CD14-positive monocyte (primary cell): ENCODE results near the gene SARNP. TPM values are rescaled to one million over a fixed set of nuclear protein-coding genes. Genes with fewer than 3 reads are reported as not detected.

Experiments
- DNase-seq, 3 donors: peaks; one replicate each; pipeline ENCODE4 v3.0.0-alpha.2; 2011 to 2022
- H2AFZ ChIP-seq: 2 replicates; pipeline ENCODE4 v1.6.0; 2012; ENCODE audit warnings: mild to moderate bottlenecking, low read depth, low read length, inconsistent platforms; ENCODE audit not compliant: insufficient read depth, poor library complexity, severe bottlenecking
- H3K27ac ChIP-seq, 2 donors: 1 replicate in 1 of 2; 2 replicates in 1 of 2; pipeline ENCODE4 v1.5.1; 2012 to 2013; ENCODE audit warnings: low read length in 2 of 2, control low read depth in 1 of 2, inconsistent platforms in 1 of 2, low read depth in 1 of 2, mild to moderate bottlenecking in 1 of 2
- H3K27me3 ChIP-seq, 2 donors: one replicate each; pipeline versions ENCODE4 v1.6.0 to v1.6.1; 2011 to 2013; ENCODE audit warnings: low read length in 2 of 2; ENCODE audit not compliant: control insufficient read depth in 2 of 2, insufficient read depth in 2 of 2
- H3K36me3 ChIP-seq, 2 donors: replicated peaks in 1 of 2; 1 replicate in 1 of 2; 2 replicates in 1 of 2; pipeline versions ENCODE4 v1.5.1 to v1.6.1; 2012 to 2013; ENCODE audit warnings: low read length in 2 of 2, control low read depth in 1 of 2, inconsistent platforms in 1 of 2, mild to moderate bottlenecking in 1 of 2; ENCODE audit not compliant: insufficient read depth in 2 of 2, control insufficient read depth in 1 of 2
- H3K4me1 ChIP-seq, 2 donors: 1 replicate in 1 of 2; 2 replicates in 1 of 2; pipeline versions ENCODE4 v1.5.1 to v1.6.1; 2012 to 2013; ENCODE audit warnings: low read length in 2 of 2, control low read depth in 1 of 2, inconsistent platforms in 1 of 2, mild to moderate bottlenecking in 1 of 2, moderate library complexity in 1 of 2; ENCODE audit not compliant: insufficient read depth in 2 of 2, control insufficient read depth in 1 of 2
- H3K4me2 ChIP-seq: replicated peaks from 2 replicates; pipeline ENCODE3; 2012; ENCODE audit warnings: low read length, moderate library complexity, mild to moderate bottlenecking; ENCODE audit not compliant: poor library complexity, severe bottlenecking; ENCODE audit errors: extremely low read depth
- H3K4me3 ChIP-seq, 3 experiments: fragments of 200-600 bp in 1 of 3; sonication (generic) in 1 of 3; replicated peaks in 1 of 3; 1 replicate in 2 of 3; 2 replicates in 1 of 3; pipeline ENCODE4 v1.5.1; 2011 to 2013; ENCODE audit warnings: low read length in 3 of 3, mild to moderate bottlenecking in 3 of 3, control low read depth in 2 of 3, low read depth in 2 of 3, inconsistent platforms in 1 of 3, moderate library complexity in 1 of 3
- H3K79me2 ChIP-seq: 2 replicates; pipeline ENCODE4 v1.6.0; 2012; ENCODE audit warnings: mild to moderate bottlenecking, control low read depth, inconsistent platforms, low read length, moderate library complexity; ENCODE audit not compliant: insufficient read depth
- H3K9ac ChIP-seq: 2 replicates; pipeline ENCODE4 v1.6.0; 2017; ENCODE audit warnings: low read length, mild to moderate bottlenecking; ENCODE audit not compliant: insufficient read depth, poor library complexity, severe bottlenecking
- H3K9me3 ChIP-seq, 2 donors: replicated peaks in 1 of 2; 1 replicate in 1 of 2; 2 replicates in 1 of 2; pipeline versions ENCODE4 v1.5.1 to v1.6.1; 2012 to 2013; ENCODE audit warnings: low read length in 2 of 2, control low read depth in 1 of 2; ENCODE audit not compliant: control insufficient read depth in 1 of 2, insufficient read depth in 1 of 2
- H4K20me1 ChIP-seq: 2 replicates; pipeline ENCODE4 v1.6.0; 2012; ENCODE audit warnings: mild to moderate bottlenecking, low read length, control low read depth, moderate library complexity; ENCODE audit not compliant: insufficient read depth
- H3K27ac Mint-ChIP-seq, 7 donors: one replicate each; pipeline ENCODE4 v1.8.0; 2020; ENCODE audit warnings: mild to moderate bottlenecking in 7 of 7, mixed read lengths in 7 of 7, moderate library complexity in 6 of 7, inconsistent platforms in 2 of 7
- H3K27me3 Mint-ChIP-seq, 3 donors: one replicate each; pipeline ENCODE4 v1.8.0; 2021 to 2022; ENCODE audit warnings: low read depth in 3 of 3, mild to moderate bottlenecking in 3 of 3, mixed read lengths in 3 of 3, moderate library complexity in 3 of 3, inconsistent platforms in 1 of 3
- H3K36me3 Mint-ChIP-seq, 2 donors: one replicate each; pipeline ENCODE4 v1.8.0; 2020; ENCODE audit warnings: mixed read lengths in 2 of 2, inconsistent platforms in 1 of 2, mild to moderate bottlenecking in 1 of 2
- H3K4me1 Mint-ChIP-seq: one replicate; pipeline ENCODE4 v1.8.0; 2020; ENCODE audit warnings: mild to moderate bottlenecking, mixed read lengths
- H3K4me3 Mint-ChIP-seq, 2 donors: one replicate each; pipeline ENCODE4 v1.8.0; 2020; ENCODE audit warnings: mild to moderate bottlenecking in 2 of 2, mixed read lengths in 2 of 2, moderate library complexity in 1 of 2
- H3K9me3 Mint-ChIP-seq, 7 donors: one replicate each; pipeline ENCODE4 v1.8.0; 2020 to 2022; ENCODE audit warnings: mixed read lengths in 7 of 7, mild to moderate bottlenecking in 6 of 7, moderate library complexity in 6 of 7, inconsistent platforms in 2 of 7
- WGBS: methylation state at CpG from one replicate; pipeline ENCODE4 v1.1.5; 2013; ENCODE audit warnings: missing lambda C conversion rate; ENCODE audit not compliant: insufficient coverage; 5-methylcytosine and 5-hydroxymethylcytosine counted together
- intact Hi-C, 2 donors: fragments of 100-400 bp; cut with micrococcal nuclease; formaldehyde crosslinking; loops; one replicate each; pipeline versions ENCODE4 v1.15.0 to v1.15.1; 2023
- polyA plus RNA-seq, 3 donors: library from polyadenylated mRNA; depleted of rRNA in 1 of 3; unstranded in 2 of 3; stranded (reverse) in 1 of 3; fragments of 300-500 nt in 2 of 3; fragments of >200 nt in 1 of 3; fragmentation: Illumina TruSeq in 2 of 3; gene quantifications; 1 replicate in 2 of 3; 2 replicates in 1 of 3; pipeline ENCODE4 v1.2.3, GENCODE V29; 2012 to 2021
- TF ChIP-seq, protein P1 (sequence below): fragments of 200-600 bp; IDR thresholded peaks from one replicate; pipeline ENCODE4 v1.8.0; 2022; ENCODE audit warnings: antibody characterized with exemption, mild to moderate bottlenecking

The SARNP gene
- polyA plus RNA-seq, 3 donors = 28.9 to 139 (median 98.6) TPM

DNA sequence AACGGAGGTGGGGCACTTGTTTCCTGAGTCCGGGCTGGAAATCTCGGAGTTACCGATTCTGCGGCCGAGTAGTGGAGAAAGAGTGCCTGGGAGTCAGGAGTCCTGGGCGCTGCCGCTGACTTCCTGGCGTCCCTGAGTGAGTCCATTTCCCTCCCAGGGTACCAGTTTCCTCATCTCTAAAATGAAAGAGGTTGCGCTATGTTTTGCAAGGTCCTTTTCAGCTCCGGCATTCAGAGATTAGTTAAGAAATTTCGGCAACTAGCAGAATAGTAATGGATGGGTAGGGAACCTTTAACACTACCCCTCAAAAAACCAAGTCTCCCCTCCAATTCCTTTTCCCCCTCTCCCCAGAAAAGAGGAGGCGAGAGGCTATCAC lies 101.0 kb downstream of the SARNP start:
- Histone ChIP-seq H4K20me1 (peaks cover 38% of the 10 kb centered on the region), H3K4me3 (peak overlapping the region; percentile 70 to 93 (median 76)), H2AFZ (peak overlapping the region; percentile 91), H3K9me3 (no peaks in the 10 kb centered on the region), H3K9ac (peak overlapping the region; percentile 91), H3K4me2 (peak overlapping the region; percentile 83), H3K36me3 (peaks cover 18 to 31% of the 10 kb centered on the region in 2 donors), H3K27ac (peak overlapping the region; percentile 84 to 92), H3K4me1 (peaks cover 26 to 49% of the 10 kb centered on the region in 2 donors), H3K79me2 (peaks cover 29% of the 10 kb centered on the region), H3K27me3 (peaks cover 0 to 17% of the 10 kb centered on the region in 2 donors)
- Mint-ChIP-seq H3K27ac (peak overlapping the region; percentile 87 to 97 (median 93)), H3K4me3 (peak overlapping the region; percentile 88 to 94), H3K9me3 (no peaks in the 10 kb centered on the region), H3K36me3 (peaks cover 23 to 27% of the 10 kb centered on the region in 2 donors), H3K4me1 (peaks cover 50% of the 10 kb centered on the region), H3K27me3 (peaks cover 11 to 17% (median 17%) of the 10 kb centered on the region in 3 donors)
- intact Hi-C loops = loop anchor here in 1 of 2 donors (5.0 kb wide), 1 partner anchor 34 kb away; a partner anchor contains a TSS
- TF ChIP-seq, protein P1, sequence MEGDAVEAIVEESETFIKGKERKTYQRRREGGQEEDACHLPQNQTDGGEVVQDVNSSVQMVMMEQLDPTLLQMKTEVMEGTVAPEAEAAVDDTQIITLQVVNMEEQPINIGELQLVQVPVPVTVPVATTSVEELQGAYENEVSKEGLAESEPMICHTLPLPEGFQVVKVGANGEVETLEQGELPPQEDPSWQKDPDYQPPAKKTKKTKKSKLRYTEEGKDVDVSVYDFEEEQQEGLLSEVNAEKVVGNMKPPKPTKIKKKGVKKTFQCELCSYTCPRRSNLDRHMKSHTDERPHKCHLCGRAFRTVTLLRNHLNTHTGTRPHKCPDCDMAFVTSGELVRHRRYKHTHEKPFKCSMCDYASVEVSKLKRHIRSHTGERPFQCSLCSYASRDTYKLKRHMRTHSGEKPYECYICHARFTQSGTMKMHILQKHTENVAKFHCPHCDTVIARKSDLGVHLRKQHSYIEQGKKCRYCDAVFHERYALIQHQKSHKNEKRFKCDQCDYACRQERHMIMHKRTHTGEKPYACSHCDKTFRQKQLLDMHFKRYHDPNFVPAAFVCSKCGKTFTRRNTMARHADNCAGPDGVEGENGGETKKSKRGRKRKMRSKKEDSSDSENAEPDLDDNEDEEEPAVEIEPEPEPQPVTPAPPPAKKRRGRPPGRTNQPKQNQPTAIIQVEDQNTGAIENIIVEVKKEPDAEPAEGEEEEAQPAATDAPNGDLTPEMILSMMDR = no peak
- 0% methylated on average over 6 of the region's 13 CpGs for WGBS
- peak in 1 of 3 donors; percentile 74 for DNase-seq

DNA sequence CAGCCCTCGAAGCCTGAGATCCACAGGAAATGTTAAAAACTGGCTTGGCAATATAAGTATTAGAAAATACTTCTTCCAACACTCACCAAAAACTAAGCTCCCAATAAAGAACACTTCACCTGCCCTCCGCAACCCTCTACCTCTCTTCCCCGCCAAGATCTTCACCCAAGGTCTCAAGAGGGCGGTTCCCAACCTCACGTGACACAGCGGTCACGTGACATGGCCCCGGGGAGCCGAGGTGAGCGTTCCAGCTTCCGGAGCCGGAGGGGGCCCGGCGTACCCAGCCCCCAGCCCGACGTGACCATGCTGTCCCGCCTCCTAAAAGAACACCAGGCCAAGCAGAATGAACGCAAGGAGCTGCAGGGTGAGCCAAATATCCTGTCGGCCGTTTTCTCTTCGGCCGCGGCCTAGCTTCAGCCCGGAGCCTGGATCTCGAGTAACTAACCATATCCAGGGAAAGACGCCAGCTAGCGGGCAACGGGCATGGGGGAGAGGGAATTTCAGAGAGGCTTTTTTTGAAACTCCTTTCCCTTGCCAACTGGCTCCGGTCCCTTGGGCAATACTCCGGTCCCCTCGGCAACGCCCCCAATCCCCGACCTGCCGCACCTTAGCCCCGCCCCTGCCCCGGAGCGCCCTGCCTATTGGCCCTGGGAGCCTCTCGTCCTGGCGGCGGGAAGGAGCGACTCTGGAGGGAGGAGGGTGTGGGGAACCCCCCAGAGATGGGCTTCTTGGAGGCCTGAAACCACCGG lies 101.5 kb downstream of the SARNP start, which contains the start of gene BLOC1S1:
BLOC1S1 (plus strand) TSS at position 214 of the 749 bp plus-strand sequence; CDS start at position 220, 6 bp downstream.
- H3K9me3 Mint-ChIP-seq = no peaks in the 10 kb centered on the region
- H3K27ac Mint-ChIP-seq = peak within 1 kb of the TSS; percentile 87 to 97 (median 93)
- no peaks in the 10 kb centered on the region for H3K9me3 ChIP-seq
- peak within 1 kb of the TSS; percentile 84 to 92 for H3K27ac ChIP-seq
- WGBS = 1% methylated on average over 27 of the region's 42 CpGs
- H2AFZ ChIP-seq = peak within 1 kb of the TSS; percentile 91
- DNase-seq = peak; percentile 73 to 79 (median 77)
- H3K27me3 Mint-ChIP-seq = peaks cover 11 to 21% (median 19%) of the 10 kb centered on the region in 3 donors
- H3K4me3 Mint-ChIP-seq = peak within 1 kb of the TSS; percentile 88 to 94
- H3K36me3 ChIP-seq = peaks cover 18 to 26% of the 10 kb centered on the region in 2 donors
- H3K4me2 ChIP-seq = peak within 1 kb of the TSS; percentile 83
- intact Hi-C loops = loop anchor here in 1 of 2 donors (5.0 kb wide), 1 partner anchor 34 kb away; a partner anchor contains a TSS
- peaks cover 29% of the 10 kb centered on the region for H3K79me2 ChIP-seq
- H3K4me3 ChIP-seq = peak within 1 kb of the TSS; percentile 70 to 93 (median 76)
- TF ChIP-seq, protein P1 = no peak
- H3K4me1 ChIP-seq = peaks cover 26 to 49% of the 10 kb centered on the region in 2 donors
- H3K4me1 Mint-ChIP-seq = peaks cover 50% of the 10 kb centered on the region
- H3K36me3 Mint-ChIP-seq = peaks cover 23 to 26% of the 10 kb centered on the region in 2 donors
- H4K20me1 ChIP-seq = peaks cover 38% of the 10 kb centered on the region
- H3K27me3 ChIP-seq = peaks cover 0 to 20% of the 10 kb centered on the region in 2 donors
- H3K9ac ChIP-seq = peak within 1 kb of the TSS; percentile 91
